ENCODE results near the gene ZNF384.

ZNF384 gene

GRCh38 chr12:6653342-6653741, 35.8 kb downstream of the ZNF384 start:
- Mint-ChIP-seq H3K9me3 (no peaks in the 10 kb centered on the region), H3K4me3 (no peak overlapping the region), H3K27me3 (ENCODE audit: low read depth) (no peaks in the 10 kb centered on the region), H3K36me3 (ENCODE audit: low read depth) (peaks cover 30% of the 10 kb centered on the region), H3K27ac (no peak overlapping the region), H3K4me1 (ENCODE audit: low read depth) (no peaks in the 10 kb centered on the region)
- no peak for DNase-seq (ENCODE audit: low spot score)

- peaks cover 33% of the 10 kb centered on the region for H3K36me3 Mint-ChIP-seq (ENCODE audit: low read depth)
- peak overlapping the region; percentile 39 for H3K27ac Mint-ChIP-seq
- no peaks in the 10 kb centered on the region for H3K4me1 Mint-ChIP-seq (ENCODE audit: low read depth)
- no peaks in the 10 kb centered on the region for H3K9me3 Mint-ChIP-seq
- no peak for DNase-seq (ENCODE audit: low spot score)
- H3K27me3 Mint-ChIP-seq (ENCODE audit: low read depth), result no peaks in the 10 kb centered on the region
- no peak overlapping the region for H3K4me3 Mint-ChIP-seq
These were observed 36.8 kb downstream of the ZNF384 start for GRCh38 chr12:6652391-6652790.

- peaks cover 6% of the 10 kb centered on the region for H3K4me1 Mint-ChIP-seq (ENCODE audit: low read depth)
- H3K27me3 Mint-ChIP-seq (ENCODE audit: low read depth), result no peaks in the 10 kb centered on the region
- H3K4me3 Mint-ChIP-seq, result no peak overlapping the region
- no peak overlapping the region for H3K27ac Mint-ChIP-seq
- peaks cover 37% of the 10 kb centered on the region for H3K36me3 Mint-ChIP-seq (ENCODE audit: low read depth)
- DNase-seq (ENCODE audit: low spot score), result no peak
- no peaks in the 10 kb centered on the region for H3K9me3 Mint-ChIP-seq
These were observed 38.3 kb downstream of the ZNF384 start for GRCh38 chr12:6650832-6651231.

GRCh38 chr12:6647083-6647604, 42.0 kb downstream of the ZNF384 start, which contains the start of gene ACRBP:
Gene ACRBP (minus strand): TSS chr12:6647432. CDS start chr12:6647366, 66 bp downstream.
- peaks cover 18% of the 10 kb centered on the region for H3K9me3 Mint-ChIP-seq
- peaks cover 39% of the 10 kb centered on the region for H3K36me3 Mint-ChIP-seq (ENCODE audit: low read depth)
- H3K27me3 Mint-ChIP-seq (ENCODE audit: low read depth), result peaks cover 2% of the 10 kb centered on the region
- peaks cover 12% of the 10 kb centered on the region for H3K4me1 Mint-ChIP-seq (ENCODE audit: low read depth)
- H3K27ac Mint-ChIP-seq, result peak within 1 kb of the TSS; percentile 65
- peak within 1 kb of the TSS; percentile 76 for H3K4me3 Mint-ChIP-seq
- DNase-seq (ENCODE audit: low spot score), result peak; percentile 48

- peaks cover 12% of the 10 kb centered on the region for H3K4me1 Mint-ChIP-seq (ENCODE audit: low read depth)
- H3K4me3 Mint-ChIP-seq, result peak overlapping the region; percentile 76
- H3K27me3 Mint-ChIP-seq (ENCODE audit: low read depth), result peaks cover 6% of the 10 kb centered on the region
- peaks cover 36% of the 10 kb centered on the region for H3K36me3 Mint-ChIP-seq (ENCODE audit: low read depth)
- peak overlapping the region; percentile 65 for H3K27ac Mint-ChIP-seq
- no peak for DNase-seq (ENCODE audit: low spot score)
- peaks cover 18% of the 10 kb centered on the region for H3K9me3 Mint-ChIP-seq
These were observed 42.7 kb downstream of the ZNF384 start for GRCh38 chr12:6646276-6647082.

- H3K9me3 Mint-ChIP-seq, result peaks cover 18% of the 10 kb centered on the region
- H3K4me1 Mint-ChIP-seq (ENCODE audit: low read depth), result peaks cover 15% of the 10 kb centered on the region
- no peak overlapping the region for H3K4me3 Mint-ChIP-seq
- DNase-seq (ENCODE audit: low spot score), result no peak
- peaks cover 28% of the 10 kb centered on the region for H3K36me3 Mint-ChIP-seq (ENCODE audit: low read depth)
- H3K27ac Mint-ChIP-seq, result no peak overlapping the region
- peaks cover 10% of the 10 kb centered on the region for H3K27me3 Mint-ChIP-seq (ENCODE audit: low read depth)
These were observed 44.3 kb downstream of the ZNF384 start for GRCh38 chr12:6644903-6645302.

GRCh38 chr12:6644257-6644596, 44.9 kb downstream of the ZNF384 start:
- no peak for DNase-seq (ENCODE audit: low spot score)
- peaks cover 28% of the 10 kb centered on the region for H3K36me3 Mint-ChIP-seq (ENCODE audit: low read depth)
- H3K27ac Mint-ChIP-seq, result no peak overlapping the region
- H3K4me3 Mint-ChIP-seq, result no peak overlapping the region
- peaks cover 18% of the 10 kb centered on the region for H3K9me3 Mint-ChIP-seq
- peaks cover 10% of the 10 kb centered on the region for H3K27me3 Mint-ChIP-seq (ENCODE audit: low read depth)
- peaks cover 15% of the 10 kb centered on the region for H3K4me1 Mint-ChIP-seq (ENCODE audit: low read depth)

- H3K36me3 Mint-ChIP-seq (ENCODE audit: low read depth), result peaks cover 28% of the 10 kb centered on the region
- no peak for DNase-seq (ENCODE audit: low spot score)
- H3K9me3 Mint-ChIP-seq, result peaks cover 18% of the 10 kb centered on the region
- no peak overlapping the region for H3K27ac Mint-ChIP-seq
- H3K4me3 Mint-ChIP-seq, result no peak overlapping the region
- peaks cover 15% of the 10 kb centered on the region for H3K4me1 Mint-ChIP-seq (ENCODE audit: low read depth)
- H3K27me3 Mint-ChIP-seq (ENCODE audit: low read depth), result peaks cover 10% of the 10 kb centered on the region
These were observed 45.5 kb downstream of the ZNF384 start for GRCh38 chr12:6643569-6644256.

GRCh38 chr12:6641131-6641530, 48.0 kb downstream of the ZNF384 start:
- H3K4me3 Mint-ChIP-seq, result no peak overlapping the region
- peaks cover 10% of the 10 kb centered on the region for H3K27me3 Mint-ChIP-seq (ENCODE audit: low read depth)
- H3K36me3 Mint-ChIP-seq (ENCODE audit: low read depth), result peaks cover 12% of the 10 kb centered on the region
- DNase-seq (ENCODE audit: low spot score), result no peak
- H3K9me3 Mint-ChIP-seq, result peaks cover 18% of the 10 kb centered on the region
- H3K4me1 Mint-ChIP-seq (ENCODE audit: low read depth), result peaks cover 12% of the 10 kb centered on the region
- no peak overlapping the region for H3K27ac Mint-ChIP-seq

GRCh38 chr12:6640497-6640896, 48.7 kb downstream of the ZNF384 start:
- H3K4me3 Mint-ChIP-seq, result no peak overlapping the region
- peaks cover 10% of the 10 kb centered on the region for H3K27me3 Mint-ChIP-seq (ENCODE audit: low read depth)

GRCh38 chr12:6639151-6639801, 49.9 kb downstream of the ZNF384 start:
- peaks cover 22% of the 10 kb centered on the region for H3K4me1 Mint-ChIP-seq (ENCODE audit: low read depth)
- DNase-seq (ENCODE audit: low spot score), result no peak
- peaks cover 9% of the 10 kb centered on the region for H3K36me3 Mint-ChIP-seq (ENCODE audit: low read depth)
- H3K27ac Mint-ChIP-seq, result no peak overlapping the region
- H3K27me3 Mint-ChIP-seq (ENCODE audit: low read depth), result peaks cover 10% of the 10 kb centered on the region
- no peak overlapping the region for H3K4me3 Mint-ChIP-seq
- H3K9me3 Mint-ChIP-seq, result peaks cover 12% of the 10 kb centered on the region

More at GRCh38 chr12:6640497-6640896, 48.7 kb downstream of the ZNF384 start:
- peaks cover 11% of the 10 kb centered on the region for H3K36me3 Mint-ChIP-seq (ENCODE audit: low read depth)
- H3K9me3 Mint-ChIP-seq, result peaks cover 18% of the 10 kb centered on the region
- H3K4me1 Mint-ChIP-seq (ENCODE audit: low read depth), result peaks cover 19% of the 10 kb centered on the region
- DNase-seq (ENCODE audit: low spot score), result no peak
- H3K27ac Mint-ChIP-seq, result no peak overlapping the region

GRCh38 chr12:6638305-6638704, 50.9 kb downstream of the ZNF384 start:
- no peak for DNase-seq (ENCODE audit: low spot score)
- peaks cover 3% of the 10 kb centered on the region for H3K36me3 Mint-ChIP-seq (ENCODE audit: low read depth)
- H3K27me3 Mint-ChIP-seq (ENCODE audit: low read depth), result peaks cover 10% of the 10 kb centered on the region
- H3K4me1 Mint-ChIP-seq (ENCODE audit: low read depth), result peaks cover 21% of the 10 kb centered on the region
- peaks cover 4% of the 10 kb centered on the region for H3K9me3 Mint-ChIP-seq
- H3K4me3 Mint-ChIP-seq, result no peak overlapping the region
- H3K27ac Mint-ChIP-seq, result peak overlapping the region; percentile 29

GRCh38 chr12:6635856-6636531, 53.2 kb downstream of the ZNF384 start, which contains the start of gene LPAR5:
Gene LPAR5 (minus strand): TSS chr12:6635959. CDS start chr12:6621248, 14,711 bp downstream.
- no peaks in the 10 kb centered on the region for H3K9me3 Mint-ChIP-seq
- H3K27me3 Mint-ChIP-seq (ENCODE audit: low read depth), result no peaks in the 10 kb centered on the region
- H3K4me3 Mint-ChIP-seq, result peak within 1 kb of the TSS; percentile 67
- peak within 1 kb of the TSS; percentile 87 for H3K27ac Mint-ChIP-seq
- H3K36me3 Mint-ChIP-seq (ENCODE audit: low read depth), result no peaks in the 10 kb centered on the region
- no peak for DNase-seq (ENCODE audit: low spot score)
- H3K4me1 Mint-ChIP-seq (ENCODE audit: low read depth), result peaks cover 40% of the 10 kb centered on the region

Measured in T-helper 2 cell treated with Interferon-gamma antibody and Interleukin-4, amounts not matched to agents 5 μg/mL and 100 μg/mL, for 36 hours (primary cell).